ENCODE measurements around the gene FGFRL1. TPM values are rescaled to one million over a fixed set of nuclear protein-coding genes. Genes with fewer than 3 reads are reported as not detected.

The FGFRL1 gene
- total and polyA plus RNA-seq, 2 of the 13 experiments (the other 11 are each of a cell fraction or from before 2014, with no cell fraction given): 19.1 to 30.6 TPM

- no peak for TF ChIP-seq ZBTB40 (IDR thresholded peaks at IDR 0.05)
- TF ChIP-seq ZBTB40 (CRISPR knock-in tag; IDR thresholded peaks at IDR 0.05): no peak; the same call in 1 of the 2 replicates
- TF ChIP-seq ATF7-NPFF (CRISPR knock-in tag; IDR thresholded peaks at IDR 0.05; ENCODE audit: low read depth): 0 out of 2 replicates have a peak, but pooled peaks have one; percentile 26
- TF ChIP-seq NFATC3 (CRISPR knock-in tag; IDR thresholded peaks at IDR 0.05): no peak
- TF ChIP-seq AKNA (CRISPR knock-in tag; IDR thresholded peaks at IDR 0.05; ENCODE audit: borderline replicate concordance): no peak
- no peak for TF ChIP-seq CREBL2 (CRISPR knock-in tag; IDR thresholded peaks at IDR 0.05; ENCODE audit: borderline replicate concordance)
- TF ChIP-seq ZNF549 (CRISPR knock-in tag; IDR thresholded peaks at IDR 0.05): no peak
- no peak for TF ChIP-seq ZNF576 (CRISPR knock-in tag; IDR thresholded peaks at IDR 0.05)
- no peak for TF ChIP-seq ATF5 (CRISPR knock-in tag; IDR thresholded peaks at IDR 0.05; ENCODE audit: low read depth)
- no peak for TF ChIP-seq REXO4 (CRISPR knock-in tag; IDR thresholded peaks at IDR 0.05; ENCODE audit: borderline replicate concordance)
- peak; percentile 76; the same call in 1 of the 2 replicates for TF ChIP-seq TFAP4 (IDR thresholded peaks at IDR 0.05; ENCODE audit: borderline replicate concordance, low read depth)
Observed at GRCh38 chr4:992297-993110, 18.9 kb upstream of the FGFRL1 start (continued).

All from HepG2 (cell line).